Duodenal mucosa (tissue), 2 donors: ENCODE data around the gene USP4.

Source experiments
- H3K27ac ChIP-seq: one replicate; pipeline ENCODE4 v1.7.0; 2013; ENCODE audit warnings: low read depth, low read length
- H3K27me3 ChIP-seq, 2 donors: one replicate each; pipeline ENCODE4 v1.7.0; 2013; ENCODE audit warnings: low read length in 2 of 2, control low read depth in 1 of 2; ENCODE audit not compliant: insufficient read depth in 2 of 2, control insufficient read depth in 1 of 2
- H3K36me3 ChIP-seq, 2 donors: one replicate each; pipeline ENCODE4 v1.7.0; 2013; ENCODE audit warnings: low read length in 2 of 2, control low read depth in 1 of 2; ENCODE audit not compliant: insufficient read depth in 2 of 2, control insufficient read depth in 1 of 2
- H3K4me1 ChIP-seq, 2 donors: one replicate each; pipeline ENCODE4 v1.7.0; 2013; ENCODE audit warnings: low read length in 2 of 2, control low read depth in 1 of 2; ENCODE audit not compliant: insufficient read depth in 2 of 2, control insufficient read depth in 1 of 2
- H3K4me3 ChIP-seq, 2 donors: one replicate each; pipeline ENCODE4 v1.7.0; 2013; ENCODE audit warnings: low read length in 2 of 2, low read depth in 1 of 2
- H3K9ac ChIP-seq, 2 donors: one replicate each; pipeline ENCODE4 v1.7.0; 2013; ENCODE audit warnings: low read length in 2 of 2, low read depth in 1 of 2
- H3K9me3 ChIP-seq, 2 donors: one replicate each; pipeline ENCODE4 v1.7.0; 2013; ENCODE audit warnings: low read length in 2 of 2, control low read depth in 1 of 2; ENCODE audit not compliant: control insufficient read depth in 1 of 2

USP4 gene

GRCh38 chr3:49302613-49303012 lies 37.2 kb downstream of the USP4 start:
- Histone ChIP-seq H3K36me3 (peaks cover 45 to 80% of the 10 kb centered on the region in 2 donors), H3K9me3 (no peaks in the 10 kb centered on the region)

GRCh38 chr3:49300595-49300994 lies 39.3 kb downstream of the USP4 start:
- Histone ChIP-seq H3K27me3 (no peaks in the 10 kb centered on the region), H3K27ac (no peak overlapping the region), H3K4me1 (no peaks in the 10 kb centered on the region), H3K4me3 (no peak overlapping the region), H3K9ac (no peak overlapping the region), H3K36me3 (peaks cover 55 to 79% of the 10 kb centered on the region in 2 donors), H3K9me3 (no peaks in the 10 kb centered on the region)

More at GRCh38 chr3:49302613-49303012, 37.2 kb downstream of the USP4 start:
- Histone ChIP-seq H3K9ac (no peak overlapping the region), H3K4me3 (no peak overlapping the region), H3K27me3 (no peaks in the 10 kb centered on the region), H3K4me1 (no peaks in the 10 kb centered on the region), H3K27ac (no peak overlapping the region)

GRCh38 chr3:49298511-49298910 lies 41.3 kb downstream of the USP4 start:
- no peaks in the 10 kb centered on the region for H3K9me3 ChIP-seq
- H3K27me3 ChIP-seq = no peaks in the 10 kb centered on the region
- peaks cover 53 to 81% of the 10 kb centered on the region in 2 donors for H3K36me3 ChIP-seq
- no peak overlapping the region for H3K27ac ChIP-seq
- H3K4me1 ChIP-seq = no peaks in the 10 kb centered on the region
- H3K9ac ChIP-seq = no peak overlapping the region
- no peak overlapping the region for H3K4me3 ChIP-seq

- Histone ChIP-seq H3K27me3 (no peaks in the 10 kb centered on the region), H3K36me3 (peaks cover 44 to 78% of the 10 kb centered on the region in 2 donors), H3K27ac (peak overlapping the region; percentile 33), H3K9me3 (no peaks in the 10 kb centered on the region), H3K9ac (no peak overlapping the region), H3K4me1 (no peaks in the 10 kb centered on the region), H3K4me3 (no peak overlapping the region)
These were observed 43.0 kb downstream of the USP4 start for GRCh38 chr3:49296781-49297411.

- no peaks in the 10 kb centered on the region for H3K9me3 ChIP-seq
- no peak overlapping the region for H3K4me3 ChIP-seq
- H3K27ac ChIP-seq = no peak overlapping the region
- H3K27me3 ChIP-seq = no peaks in the 10 kb centered on the region
- no peaks in the 10 kb centered on the region for H3K4me1 ChIP-seq
- H3K36me3 ChIP-seq = peaks cover 42 to 70% of the 10 kb centered on the region in 2 donors
- no peak overlapping the region for H3K9ac ChIP-seq
These were observed 44.3 kb downstream of the USP4 start for GRCh38 chr3:49295489-49296058.

GRCh38 chr3:49294343-49294742 lies 45.5 kb downstream of the USP4 start:
- Histone ChIP-seq H3K27ac (no peak overlapping the region), H3K36me3 (peaks cover 32 to 71% of the 10 kb centered on the region in 2 donors), H3K4me3 (no peak overlapping the region), H3K9ac (no peak overlapping the region), H3K4me1 (no peaks in the 10 kb centered on the region), H3K27me3 (no peaks in the 10 kb centered on the region), H3K9me3 (no peaks in the 10 kb centered on the region)

GRCh38 chr3:49283997-49284396 lies 55.9 kb downstream of the USP4 start:
- Histone ChIP-seq H3K36me3 (peaks cover 51 to 66% of the 10 kb centered on the region in 2 donors), H3K4me3 (no peak overlapping the region), H3K9me3 (no peaks in the 10 kb centered on the region), H3K4me1 (peaks cover 0 to 7% of the 10 kb centered on the region in 2 donors), H3K9ac (no peak overlapping the region), H3K27me3 (no peaks in the 10 kb centered on the region), H3K27ac (no peak overlapping the region)

GRCh38 chr3:49279376-49279775 lies 60.5 kb downstream of the USP4 start:
- Histone ChIP-seq H3K9me3 (no peaks in the 10 kb centered on the region), H3K27me3 (no peaks in the 10 kb centered on the region), H3K4me1 (peaks cover 17 to 18% of the 10 kb centered on the region in 2 donors), H3K9ac (no peak overlapping the region), H3K27ac (no peak overlapping the region), H3K36me3 (peaks cover 27 to 28% of the 10 kb centered on the region in 2 donors), H3K4me3 (no peak overlapping the region)

- Histone ChIP-seq H3K4me1 (peaks cover 17 to 18% of the 10 kb centered on the region in 2 donors), H3K4me3 (no peak overlapping the region), H3K27ac (peak overlapping the region; percentile 50), H3K36me3 (peaks cover 19 to 20% of the 10 kb centered on the region in 2 donors), H3K9me3 (no peaks in the 10 kb centered on the region), H3K9ac (no peak overlapping the region), H3K27me3 (no peaks in the 10 kb centered on the region)
These were observed 61.3 kb downstream of the USP4 start for GRCh38 chr3:49278548-49278947.

GRCh38 chr3:49277383-49277775 lies 62.5 kb downstream of the USP4 start:
- Histone ChIP-seq H3K36me3 (peaks cover 12 to 17% of the 10 kb centered on the region in 2 donors), H3K4me1 (peaks cover 17 to 18% of the 10 kb centered on the region in 2 donors), H3K27me3 (no peaks in the 10 kb centered on the region), H3K4me3 (peak overlapping the region; percentile 75 to 80), H3K27ac (peak overlapping the region; percentile 81), H3K9ac (peak overlapping the region; percentile 57 to 68), H3K9me3 (no peaks in the 10 kb centered on the region)
